HEK293T (cell line): Measurements from ENCODE around the gene RASSF4.

Source experiments
- ARNT ChIP-seq: fragments of 450-650 bp; IDR thresholded peaks from 2 replicates; pipeline ENCODE4 v1.6.1; 2017; ENCODE audit warnings: mild to moderate bottlenecking
- BHLHE40 ChIP-seq: fragments of 450-650 bp; IDR thresholded peaks from 2 replicates; pipeline ENCODE4 v1.6.1; 2016; ENCODE audit warnings: mild to moderate bottlenecking, moderate library complexity, borderline replicate concordance
- CTBP1 ChIP-seq: fragments of 450-650 bp; IDR thresholded peaks from 2 replicates; pipeline ENCODE4 v1.6.1; 2016; ENCODE audit warnings: borderline replicate concordance
- ELF4 ChIP-seq: fragments of 450-650 bp; IDR thresholded peaks from 2 replicates; pipeline ENCODE4 v1.6.1; 2017; ENCODE audit warnings: antibody characterized with exemption
- FOXK2 ChIP-seq: fragments of 450-650 bp; IDR thresholded peaks from 2 replicates; pipeline ENCODE4 v1.6.1; 2016; ENCODE audit warnings: mild to moderate bottlenecking
- FOXM1 ChIP-seq: fragments of 450-650 bp; IDR thresholded peaks from 2 replicates; pipeline ENCODE4 v1.6.1; 2017; ENCODE audit warnings: mild to moderate bottlenecking, borderline replicate concordance
- HDGF ChIP-seq: fragments of 450-650 bp; IDR thresholded peaks from 2 replicates; pipeline ENCODE4 v1.6.1; 2017; ENCODE audit warnings: antibody characterized with exemption, borderline replicate concordance
- LEF1 ChIP-seq: fragments of 450-650 bp; IDR thresholded peaks from 2 replicates; pipeline ENCODE4 v1.6.1; 2017; ENCODE audit warnings: mild to moderate bottlenecking, borderline replicate concordance
- NFRKB ChIP-seq: fragments of 450-650 bp; IDR thresholded peaks from 2 replicates; pipeline ENCODE4 v1.6.1; 2016; ENCODE audit warnings: mild to moderate bottlenecking, moderate library complexity
- PKNOX1 ChIP-seq: fragments of 450-650 bp; IDR thresholded peaks from 2 replicates; pipeline ENCODE4 v1.6.1; 2016
- SP1 ChIP-seq: fragments of 450-650 bp; IDR thresholded peaks from 2 replicates; pipeline ENCODE4 v1.6.1; 2017
- SUZ12 ChIP-seq: fragments of 450-650 bp; IDR thresholded peaks from 2 replicates; pipeline ENCODE4 v1.6.1; 2016; ENCODE audit warnings: mild to moderate bottlenecking
- TARDBP ChIP-seq: fragments of 450-650 bp; IDR thresholded peaks from 2 replicates; pipeline ENCODE4 v1.6.1; 2016
- ZNF384 ChIP-seq: fragments of 450-650 bp; IDR thresholded peaks from 2 replicates; pipeline ENCODE4 v1.6.1; 2016

GRCh38 chr10:44980309-44981171 is 20.9 kb downstream of the RASSF4 start:
- no peak for TF ChIP-seq LEF1
- no peak for TF ChIP-seq NFRKB
- TF ChIP-seq SUZ12, result no peak
- TF ChIP-seq SP1, result no peak
- no peak for TF ChIP-seq ELF4
- no peak for TF ChIP-seq TARDBP
- no peak for TF ChIP-seq BHLHE40
- no peak for TF ChIP-seq CTBP1
- TF ChIP-seq FOXM1, result no peak
- no peak for TF ChIP-seq HDGF
- no peak for TF ChIP-seq ZNF384
- TF ChIP-seq FOXK2, result no peak
- TF ChIP-seq ARNT, result no peak
- no peak for TF ChIP-seq PKNOX1
